ENCODE data around the gene KANK4.
A peak's percentile ranks its signal among the peaks of the same experiment; 100 is the strongest.

Gene KANK4

GRCh38 chr1:62318756-62319544, at the start of gene KANK4:
KANK4 (minus strand) TSS chr1:62319434; CDS start chr1:62281564, 37,870 bp downstream.
- DNase-seq, result peak; percentile 42

- DNase-seq, result no peak
These were observed 49.8 kb upstream of the KANK4 start for GRCh38 chr1:62368989-62369388.

- DNase-seq, result no peak
These were observed 47.8 kb upstream of the KANK4 start for GRCh38 chr1:62367005-62367557.

- no peak for DNase-seq
These were observed 45.5 kb upstream of the KANK4 start for GRCh38 chr1:62364721-62365120.

- peak; percentile 10 for DNase-seq
These were observed 43.7 kb upstream of the KANK4 start for GRCh38 chr1:62362926-62363325.

- peak; percentile 13 for DNase-seq
These were observed 43.1 kb upstream of the KANK4 start for GRCh38 chr1:62362061-62362917.

GRCh38 chr1:62361431-62361830, 42.2 kb upstream of the KANK4 start:
- no peak for DNase-seq

- DNase-seq, result peak; percentile 72
These were observed 39.6 kb upstream of the KANK4 start for GRCh38 chr1:62358665-62359373.

GRCh38 chr1:62357916-62358315, 38.7 kb upstream of the KANK4 start:
- no peak for DNase-seq

- peak; percentile 51 for DNase-seq
These were observed 37.1 kb upstream of the KANK4 start for GRCh38 chr1:62356257-62356835.

- DNase-seq, result no peak
These were observed 35.9 kb upstream of the KANK4 start for GRCh38 chr1:62355095-62355494.

GRCh38 chr1:62353853-62354252, 34.6 kb upstream of the KANK4 start:
- no peak for DNase-seq

- DNase-seq, result no peak
These were observed 33.2 kb upstream of the KANK4 start for GRCh38 chr1:62352387-62352786.

- DNase-seq, result no peak
These were observed 30.4 kb upstream of the KANK4 start for GRCh38 chr1:62349470-62350233.

GRCh38 chr1:62346886-62347285, 27.7 kb upstream of the KANK4 start:
- no peak for DNase-seq

GRCh38 chr1:62343911-62344310, 24.7 kb upstream of the KANK4 start:
- no peak for DNase-seq

GRCh38 chr1:62342270-62342669, 23.0 kb upstream of the KANK4 start:
- DNase-seq, result no peak

- no peak for DNase-seq
These were observed 22.4 kb upstream of the KANK4 start for GRCh38 chr1:62341615-62342014.

GRCh38 chr1:62341089-62341488, 21.9 kb upstream of the KANK4 start:
- DNase-seq, result no peak

GRCh38 chr1:62337706-62338631, 18.7 kb upstream of the KANK4 start:
- no peak for DNase-seq
